ENCODE measurements around the gene GOLIM4.
"Not testable (repeated sequence)": the region's sequence is repeated elsewhere in the genome, so short reads cannot be mapped to it uniquely, and the experiment has no call there.

Gene GOLIM4

GRCh38 chr3:168077091-168077490 is 18.6 kb downstream of the GOLIM4 start:
- no peak for DNase-seq (ENCODE audit: low read depth in 2 of 2)

GRCh38 chr3:168073842-168074605 is 21.7 kb downstream of the GOLIM4 start:
- no peak for DNase-seq (ENCODE audit: low read depth in 2 of 2)

DNA sequence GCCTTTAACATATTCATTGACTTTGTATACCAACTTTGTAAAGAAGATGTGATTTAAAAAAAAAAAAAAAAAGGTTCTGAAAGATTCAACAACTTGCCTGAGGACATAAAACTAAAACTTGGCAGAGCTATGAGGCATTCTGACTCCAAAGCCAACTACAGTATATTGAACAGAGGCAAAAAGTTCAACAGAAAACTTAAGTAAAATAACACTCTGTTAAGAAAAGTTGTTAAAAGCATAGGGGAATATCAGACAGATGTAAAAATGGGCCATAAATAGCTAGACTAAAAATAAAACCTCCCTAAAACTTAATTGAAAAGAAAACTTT is 23.4 kb downstream of the GOLIM4 start:
- no peak for DNase-seq (ENCODE audit: low read depth in 2 of 2)

DNA sequence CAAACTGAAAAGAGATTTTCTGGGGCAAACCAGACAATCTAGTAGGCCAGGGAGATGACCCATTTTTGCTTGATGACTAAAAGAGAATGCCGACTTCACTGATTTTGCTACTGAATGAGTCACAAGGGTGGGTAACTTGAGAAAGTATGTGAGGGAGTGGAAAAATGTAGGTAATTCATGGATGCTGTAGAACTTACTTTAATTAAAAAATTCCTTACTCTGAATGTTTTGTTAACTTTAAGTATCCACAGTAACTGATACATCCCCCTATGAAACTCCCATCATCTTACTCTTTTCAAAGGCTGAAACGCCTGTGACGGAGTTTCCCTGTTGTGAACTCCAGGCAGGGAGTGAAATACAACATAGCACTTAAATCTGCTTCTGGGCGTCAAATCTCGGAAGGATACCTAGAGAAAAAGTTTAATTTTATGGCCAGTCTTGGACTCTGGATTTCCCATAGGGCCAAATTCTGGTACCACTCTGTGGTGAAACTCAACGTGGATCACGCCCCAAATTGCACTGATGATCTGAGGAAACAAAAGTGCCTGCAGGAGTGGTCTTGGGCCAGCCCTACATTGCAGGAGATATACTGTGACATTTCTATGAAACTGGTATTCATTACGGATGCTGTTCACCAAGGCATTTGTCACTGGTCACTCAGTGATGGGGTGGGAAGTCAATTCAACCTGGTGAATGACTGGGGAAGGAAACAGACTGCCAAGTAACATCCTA is 24.0 kb downstream of the GOLIM4 start:
- DNase-seq (ENCODE audit: low read depth in 2 of 2), result no peak

DNA sequence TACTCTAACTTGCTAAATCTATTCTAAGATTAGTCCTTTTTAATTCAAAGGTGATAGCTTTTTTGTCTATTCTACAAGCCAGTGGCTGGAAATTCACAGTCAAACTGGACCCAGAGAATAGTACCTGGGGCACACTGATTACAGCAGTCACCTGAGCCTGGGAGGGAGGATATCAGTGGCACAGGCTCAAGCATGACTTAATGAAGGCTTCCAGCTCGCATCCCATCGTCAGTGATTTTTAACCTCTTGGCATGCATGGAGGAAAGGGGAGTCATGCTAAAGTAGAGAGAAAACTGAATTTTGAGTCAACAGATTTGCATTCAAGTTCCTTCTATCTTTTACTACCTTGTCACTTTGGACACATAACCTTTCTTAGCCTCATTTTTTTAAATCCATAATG is 24.8 kb downstream of the GOLIM4 start:
- no peak for DNase-seq (ENCODE audit: low read depth in 2 of 2)

GRCh38 chr3:168068346-168068745 is 27.4 kb downstream of the GOLIM4 start:
- DNase-seq (ENCODE audit: low read depth in 2 of 2), result no peak

- no peak for DNase-seq (ENCODE audit: low read depth in 2 of 2)
These were observed 28.8 kb downstream of the GOLIM4 start for GRCh38 chr3:168066882-168067281.

DNA sequence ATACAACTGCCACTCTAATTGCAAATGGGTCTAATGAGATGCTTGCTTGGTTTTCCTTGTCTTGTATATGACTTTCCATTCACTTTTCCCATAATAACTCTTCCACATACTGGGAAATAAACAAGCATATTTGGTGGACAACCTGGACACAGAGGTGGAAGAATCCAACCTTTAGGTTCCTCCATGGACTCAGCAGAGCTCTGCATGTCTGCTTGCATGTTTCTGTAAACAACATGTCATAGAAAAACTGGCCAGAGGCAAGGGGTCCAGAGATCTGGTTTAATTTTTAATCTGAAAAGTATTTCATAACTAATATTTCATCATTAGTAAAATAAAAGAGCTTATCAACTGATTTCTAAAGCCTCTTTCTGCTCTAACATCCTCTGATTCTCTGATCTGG is 30.2 kb downstream of the GOLIM4 start:
- no peak for DNase-seq (ENCODE audit: low read depth in 2 of 2)

- DNase-seq (ENCODE audit: low read depth in 2 of 2), result no peak
These were observed 32.6 kb downstream of the GOLIM4 start for GRCh38 chr3:168063122-168063521.

- no peak for DNase-seq (ENCODE audit: low read depth in 2 of 2)
These were observed 33.0 kb downstream of the GOLIM4 start for GRCh38 chr3:168062679-168063078.

- DNase-seq (ENCODE audit: low read depth in 2 of 2), result no peak
These were observed 34.3 kb downstream of the GOLIM4 start for GRCh38 chr3:168061332-168061996.

DNA sequence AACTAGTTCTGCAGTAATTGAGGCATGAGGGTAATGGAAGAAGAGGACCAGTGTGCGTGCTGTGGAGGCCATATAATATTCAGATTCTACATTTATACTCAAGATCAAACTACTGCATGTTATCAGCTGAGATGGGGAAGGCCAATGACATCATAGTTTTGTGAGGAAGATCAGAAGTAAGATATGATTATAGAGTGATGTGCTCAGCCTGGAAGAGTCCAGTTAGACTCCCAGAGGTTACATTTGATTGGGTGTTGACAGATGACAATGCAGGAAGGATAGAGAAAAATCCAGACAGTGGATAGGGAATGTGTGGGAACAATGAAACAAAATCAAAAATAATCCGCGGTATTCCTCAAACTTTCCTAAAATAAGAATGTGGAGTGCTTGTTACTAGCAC is 35.4 kb downstream of the GOLIM4 start:
- no peak for DNase-seq (ENCODE audit: low read depth in 2 of 2)

GRCh38 chr3:168058481-168058880 is 37.2 kb downstream of the GOLIM4 start:
- DNase-seq (ENCODE audit: low read depth in 2 of 2), result no peak

DNA sequence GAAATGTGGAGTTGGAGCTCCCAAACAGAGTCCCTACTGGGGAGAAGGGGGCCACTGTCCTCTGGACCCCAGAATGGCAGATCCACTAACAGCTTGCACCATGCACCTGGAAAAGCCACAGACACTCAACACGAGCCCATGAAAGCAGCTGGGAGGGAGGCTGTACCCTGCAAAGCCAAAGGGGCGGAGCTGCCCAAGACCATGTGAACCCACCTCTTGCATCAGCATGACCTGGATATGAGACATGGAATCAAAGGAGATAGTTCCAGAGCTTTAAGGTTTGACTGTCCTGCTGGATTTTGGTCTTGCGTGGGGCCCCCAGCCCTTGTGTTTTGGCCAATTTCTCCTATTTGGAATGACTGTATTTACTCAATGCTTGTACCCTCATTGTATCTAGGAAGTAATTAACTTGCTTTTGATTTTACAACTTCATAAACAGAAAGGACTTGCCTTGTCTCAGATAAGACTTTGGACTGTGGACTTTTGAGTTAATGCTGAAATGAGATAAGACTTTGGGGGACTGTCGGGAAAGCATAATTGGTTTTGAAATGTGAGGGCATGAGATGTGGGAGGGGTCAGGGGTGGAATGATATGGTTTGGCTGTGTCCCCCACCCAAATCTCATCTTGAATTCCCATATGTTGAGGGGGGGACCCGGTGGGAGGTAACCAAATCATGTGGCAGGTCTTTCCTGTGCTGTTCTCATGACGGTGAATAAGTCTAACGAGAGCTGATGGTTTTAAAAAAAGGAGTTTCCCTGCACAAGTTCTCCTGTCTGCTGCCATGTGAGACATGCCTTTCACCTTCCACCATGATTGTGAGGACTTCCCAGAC is 39.1 kb downstream of the GOLIM4 start:
- DNase-seq (ENCODE audit: low read depth in 2 of 2), result not testable (repeated sequence)

- DNase-seq (ENCODE audit: low read depth in 2 of 2), result no peak
These were observed 41.3 kb downstream of the GOLIM4 start for GRCh38 chr3:168054447-168054846.

GRCh38 chr3:168053115-168053514 is 42.6 kb downstream of the GOLIM4 start:
- DNase-seq (ENCODE audit: low read depth in 2 of 2), result no peak

- DNase-seq (ENCODE audit: low read depth in 2 of 2), result no peak
These were observed 43.2 kb downstream of the GOLIM4 start for GRCh38 chr3:168052515-168052914.

DNA sequence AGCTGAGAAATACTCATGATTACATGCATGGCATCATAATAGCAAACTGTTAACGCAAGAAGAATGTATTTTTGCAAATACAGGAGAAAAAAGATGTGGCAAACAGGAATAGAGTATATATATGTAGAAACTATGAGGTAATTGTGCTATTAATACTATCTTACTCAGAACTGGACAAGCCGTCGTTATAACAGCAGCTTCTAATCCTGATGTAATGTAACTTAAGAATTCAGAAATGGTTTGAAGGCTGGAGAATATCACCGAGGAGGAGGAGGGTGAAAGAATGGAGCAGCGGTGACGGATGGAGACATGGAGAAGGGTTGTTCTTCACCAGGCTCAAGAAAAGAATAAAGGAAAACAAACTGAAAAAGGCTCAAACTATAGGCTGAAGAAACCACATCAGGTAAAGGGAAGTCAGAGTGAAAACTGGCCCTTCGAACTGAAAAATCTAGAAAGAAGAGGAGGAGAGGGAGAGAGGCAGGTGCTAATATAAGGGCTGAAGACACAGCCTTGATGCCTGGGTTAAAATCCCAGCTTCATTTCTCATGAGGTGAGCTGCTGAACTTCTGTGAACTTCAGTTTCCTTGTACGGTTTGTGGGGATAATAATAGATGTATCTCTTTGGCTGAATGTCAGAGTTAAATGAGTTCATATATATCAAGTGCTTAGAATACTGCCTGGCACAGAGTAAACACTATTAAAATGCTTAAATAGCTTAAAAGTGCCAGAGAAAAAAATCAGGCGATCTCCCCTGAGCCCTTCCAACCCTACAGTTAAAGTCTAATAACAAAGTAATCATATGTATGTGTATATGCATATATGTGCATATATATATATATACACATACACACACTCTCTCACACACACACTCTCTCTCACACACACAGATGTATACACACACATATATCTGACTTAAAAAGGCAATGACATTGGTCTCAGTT is 43.9 kb downstream of the GOLIM4 start:
- DNase-seq (ENCODE audit: low read depth in 2 of 2), result no peak

- no peak for DNase-seq (ENCODE audit: low read depth in 2 of 2)
These were observed 44.7 kb downstream of the GOLIM4 start for GRCh38 chr3:168051070-168051469.

DNA sequence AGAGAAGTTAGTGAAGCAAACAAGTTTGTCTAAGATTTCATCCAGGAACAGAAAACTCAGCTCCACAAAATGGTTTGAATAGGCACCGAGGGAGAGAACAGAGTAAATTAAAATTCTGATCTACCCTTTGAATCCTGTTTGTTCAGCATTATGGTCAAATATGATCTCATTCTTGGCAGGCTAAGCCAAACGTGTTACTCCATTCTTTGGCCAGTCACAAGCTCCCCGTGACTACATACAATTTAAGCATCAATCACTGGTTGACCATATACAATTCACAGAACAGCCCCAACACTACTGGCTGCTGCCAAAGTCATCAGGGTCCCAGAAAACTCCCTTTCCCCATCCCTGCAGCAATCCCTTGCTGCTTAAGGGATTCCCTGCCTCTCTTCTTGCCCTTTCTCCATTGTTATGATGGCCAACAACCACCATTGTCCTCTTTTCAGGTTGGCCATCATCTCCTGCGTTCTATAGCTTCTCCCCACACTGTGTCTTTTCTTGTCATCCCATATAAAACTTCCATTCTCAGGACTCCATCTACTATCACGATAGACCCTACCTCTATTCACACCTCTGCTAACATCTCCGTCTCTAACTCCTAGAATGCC is 46.3 kb downstream of the GOLIM4 start:
- DNase-seq (ENCODE audit: low read depth in 2 of 2), result no peak

Data from stimulated activated CD4-positive, alpha-beta T cell treated with anti-CD3 and anti-CD28 coated beads, Interleukin-1b, Interleukin-23, amount 100 ng/mL, for 1 hour (primary cell).